ENCODE measurements around the gene CCDC13. TPM values are rescaled to one million over a fixed set of nuclear protein-coding genes. Genes with fewer than 3 reads are reported as not detected.

The CCDC13 gene
- total RNA-seq, 4 donors from 2014 or later: 0.06 TPM; not detected in 3

DNA sequence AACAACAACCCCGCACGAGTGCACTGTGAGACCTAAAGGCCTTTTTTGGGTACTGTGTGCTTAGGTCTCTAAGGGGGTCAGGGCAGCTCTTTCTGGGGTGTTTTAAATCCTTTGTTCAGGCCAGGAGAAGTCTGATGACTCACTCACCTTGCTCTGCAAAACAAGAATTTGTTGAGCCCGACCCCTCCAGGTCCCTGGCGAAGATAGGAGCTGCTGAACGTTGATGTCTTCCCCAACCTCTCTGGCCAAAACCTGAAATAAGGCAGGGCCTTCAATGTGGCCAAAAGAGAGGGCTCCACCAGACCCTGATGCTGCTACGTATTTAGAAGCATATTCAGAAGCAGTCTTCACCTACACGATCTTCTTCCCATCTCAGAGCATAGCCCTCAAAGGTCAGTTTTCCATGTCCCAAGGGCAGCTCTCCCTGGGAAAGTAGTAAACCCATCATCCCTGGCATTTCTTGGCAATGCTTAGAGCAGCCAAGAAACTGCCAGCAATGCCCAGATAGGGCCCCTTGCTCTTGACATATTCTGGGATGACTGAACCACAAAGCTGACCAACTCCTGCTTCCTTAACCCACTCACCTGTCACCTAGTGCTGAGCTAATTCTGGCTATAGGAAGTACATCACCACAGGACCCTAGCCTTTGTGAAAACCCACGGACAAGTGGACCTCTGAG is 27.1 kb downstream of the CCDC13 start:
- intact Hi-C loops (cut with DNase I; ENCODE audit: low total_unique reads): no loop called here
- no peak overlapping the region for H3K4me3 ChIP-seq (ENCODE audit: low read depth, poor library complexity, severe bottlenecking)
- TF ChIP-seq, protein P1, sequence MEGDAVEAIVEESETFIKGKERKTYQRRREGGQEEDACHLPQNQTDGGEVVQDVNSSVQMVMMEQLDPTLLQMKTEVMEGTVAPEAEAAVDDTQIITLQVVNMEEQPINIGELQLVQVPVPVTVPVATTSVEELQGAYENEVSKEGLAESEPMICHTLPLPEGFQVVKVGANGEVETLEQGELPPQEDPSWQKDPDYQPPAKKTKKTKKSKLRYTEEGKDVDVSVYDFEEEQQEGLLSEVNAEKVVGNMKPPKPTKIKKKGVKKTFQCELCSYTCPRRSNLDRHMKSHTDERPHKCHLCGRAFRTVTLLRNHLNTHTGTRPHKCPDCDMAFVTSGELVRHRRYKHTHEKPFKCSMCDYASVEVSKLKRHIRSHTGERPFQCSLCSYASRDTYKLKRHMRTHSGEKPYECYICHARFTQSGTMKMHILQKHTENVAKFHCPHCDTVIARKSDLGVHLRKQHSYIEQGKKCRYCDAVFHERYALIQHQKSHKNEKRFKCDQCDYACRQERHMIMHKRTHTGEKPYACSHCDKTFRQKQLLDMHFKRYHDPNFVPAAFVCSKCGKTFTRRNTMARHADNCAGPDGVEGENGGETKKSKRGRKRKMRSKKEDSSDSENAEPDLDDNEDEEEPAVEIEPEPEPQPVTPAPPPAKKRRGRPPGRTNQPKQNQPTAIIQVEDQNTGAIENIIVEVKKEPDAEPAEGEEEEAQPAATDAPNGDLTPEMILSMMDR (IDR thresholded peaks at IDR 0.05): no peak
- no peak for TF ChIP-seq POLR2A (IDR thresholded peaks at IDR 0.05)
- DNase-seq (ENCODE audit: low spot score in 2 of 2): peak; percentile 12 to 58
- WGBS, 2 donors: 42 to 45% methylated on average over 8 of the region's 8 CpGs

GRCh38 chr3:42745291-42745745 is 27.7 kb downstream of the CCDC13 start:
- H3K4me3 ChIP-seq (ENCODE audit: low read depth, poor library complexity, severe bottlenecking): no peak overlapping the region
- DNase-seq (ENCODE audit: low spot score in 2 of 2): peak; percentile 9 to 59
- TF ChIP-seq POLR2A (IDR thresholded peaks at IDR 0.05): no peak
- TF ChIP-seq, protein P1 (IDR thresholded peaks at IDR 0.05): no peak
- WGBS, 2 donors: 39 to 41% methylated on average over 3 of the region's 3 CpGs
- intact Hi-C loops (cut with DNase I; ENCODE audit: low total_unique reads): no loop called here

DNA sequence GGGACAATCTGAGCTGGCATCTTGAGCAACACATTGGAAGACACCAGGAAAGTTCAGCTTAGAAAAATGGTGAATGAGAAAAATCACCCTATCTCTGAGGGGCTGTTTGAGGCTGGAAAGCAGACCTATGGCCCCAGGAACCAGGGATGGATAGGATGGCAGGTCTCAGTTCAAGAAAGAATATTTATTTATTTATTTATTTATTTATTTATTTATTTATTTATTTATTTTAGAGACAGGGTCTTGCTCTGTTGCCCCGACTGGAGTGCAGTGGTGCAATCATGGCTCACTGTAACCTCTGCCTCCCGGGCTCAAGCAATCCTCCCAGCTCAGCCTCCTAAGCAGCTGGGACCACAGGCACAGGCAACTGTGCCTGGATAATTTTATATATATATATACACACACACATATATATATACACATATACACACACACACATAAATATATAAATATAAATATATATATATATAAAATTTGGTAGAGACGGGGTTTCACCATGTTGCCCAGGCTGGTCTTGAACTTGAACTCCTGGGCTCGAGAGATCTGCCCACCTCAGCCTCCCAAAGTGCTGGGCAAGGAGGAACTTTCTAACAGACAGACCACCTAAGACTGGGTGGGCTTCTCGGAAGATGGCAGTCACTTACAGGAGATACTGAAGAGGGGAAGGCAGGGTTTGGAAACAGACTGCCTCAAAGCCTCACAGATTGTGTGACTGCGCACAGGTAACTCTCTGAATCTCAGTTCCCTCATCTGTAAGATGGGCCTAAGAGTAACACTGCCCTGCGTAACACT is 29.7 kb downstream of the CCDC13 start:
- DNase-seq (ENCODE audit: low spot score in 2 of 2): peak; percentile 12 to 77
- no peak overlapping the region for H3K4me3 ChIP-seq (ENCODE audit: low read depth, poor library complexity, severe bottlenecking)
- intact Hi-C loops (cut with DNase I; ENCODE audit: low total_unique reads): no loop called here
- TF ChIP-seq, protein P1 (IDR thresholded peaks at IDR 0.05): no peak
- TF ChIP-seq POLR2A (IDR thresholded peaks at IDR 0.05): no peak
- 86 to 99% methylated on average over 7 of the region's 7 CpGs for whole genome bisulfite sequencing, 2 donors

DNA sequence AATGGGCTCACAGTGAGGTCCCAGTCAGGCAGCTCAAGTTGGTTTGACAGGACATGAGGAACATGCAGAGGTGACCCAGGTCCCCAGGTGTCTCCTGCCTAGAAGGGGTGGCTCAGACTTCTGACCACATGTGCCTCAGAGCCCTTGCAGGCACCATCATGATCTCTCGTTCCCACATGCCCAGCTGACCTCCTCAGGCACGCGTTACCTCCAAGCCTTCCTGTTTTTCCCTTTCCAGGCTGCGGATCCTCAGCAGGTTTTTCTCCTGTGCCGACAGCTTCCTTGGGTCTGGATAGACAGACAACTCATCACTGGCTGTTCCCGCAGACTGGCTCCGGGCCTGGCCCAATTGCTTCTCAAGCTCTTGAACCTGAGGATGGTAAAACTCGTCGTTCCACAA is 30.4 kb downstream of the CCDC13 start:
- DNase-seq (ENCODE audit: low spot score in 2 of 2): peak; percentile 12 to 74
- intact Hi-C loops (cut with DNase I; ENCODE audit: low total_unique reads): no loop called here
- no peak overlapping the region for H3K4me3 ChIP-seq (ENCODE audit: low read depth, poor library complexity, severe bottlenecking)
- TF ChIP-seq POLR2A (IDR thresholded peaks at IDR 0.05): no peak
- TF ChIP-seq, protein P1 (IDR thresholded peaks at IDR 0.05): no peak
- WGBS, 2 donors: 88 to 90% methylated on average over 9 of the region's 9 CpGs

DNA sequence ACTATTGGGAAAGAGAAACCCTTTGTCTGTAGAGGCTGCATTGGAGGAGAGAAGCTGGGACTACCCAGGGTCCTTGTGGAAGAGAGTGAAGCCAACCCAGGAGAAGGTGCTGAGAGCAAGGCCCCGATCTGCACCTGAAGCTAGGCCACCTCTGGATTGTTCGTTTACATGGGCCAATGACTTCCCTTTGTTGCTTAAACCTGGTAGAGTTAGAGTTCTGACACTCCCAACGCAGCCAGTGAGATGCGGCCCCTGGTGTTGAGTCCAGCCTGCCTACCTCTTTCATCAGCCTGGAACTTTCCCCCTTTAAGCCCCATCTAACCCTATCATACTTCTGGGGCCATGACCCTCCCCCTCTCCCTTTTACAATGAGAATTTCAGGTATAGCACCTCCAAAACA is 30.8 kb downstream of the CCDC13 start:
- no peak overlapping the region for H3K4me3 ChIP-seq (ENCODE audit: low read depth, poor library complexity, severe bottlenecking)
- intact Hi-C loops (cut with DNase I; ENCODE audit: low total_unique reads): no loop called here
- TF ChIP-seq, protein P1 (IDR thresholded peaks at IDR 0.05): no peak
- TF ChIP-seq POLR2A (IDR thresholded peaks at IDR 0.05): no peak
- peak; percentile 7 to 50 for DNase-seq (ENCODE audit: low spot score in 2 of 2)
- 90 to 95% methylated on average over 4 of the region's 4 CpGs for WGBS, 2 donors

Measured in lower leg skin (tissue), 4 donors.